Kidney epithelial cell (primary cell): ENCODE data around the gene SEPTIN5. TPM values are rescaled to one million over a fixed set of nuclear protein-coding genes. Genes with fewer than 3 reads are reported as not detected.

Experiments
- DNase-seq: peaks from one replicate; pipeline ENCODE4 v3.0.0-alpha.2; 2010; ENCODE audit warnings: low read depth
- H3K27me3 ChIP-seq: 2 replicates; pipeline ENCODE4 v1.6.0; 2011; ENCODE audit warnings: low read length; ENCODE audit not compliant: control insufficient read depth, insufficient read depth
- H3K36me3 ChIP-seq: 2 replicates; pipeline ENCODE4 v1.5.1; 2011; ENCODE audit warnings: low read length; ENCODE audit not compliant: control insufficient read depth, insufficient read depth
- H3K4me3 ChIP-seq: 2 replicates; pipeline ENCODE4 v1.5.1; 2011; ENCODE audit warnings: low read depth, mild to moderate bottlenecking, control low read depth, low read length
- total RNA-seq: library from RNA; depleted of rRNA; stranded (reverse); fragments of >200 nt; gene quantifications from 2 replicates; pipeline ENCODE4 v1.2.3, GENCODE V29; 2015
- TF ChIP-seq, protein P1 (sequence below): IDR thresholded peaks from 2 replicates; pipeline ENCODE4 v1.5.1; 2011; ENCODE audit warnings: mild to moderate bottlenecking, moderate library complexity, low read length, control low read depth, inconsistent platforms; ENCODE audit not compliant: insufficient read depth, poor library complexity, severe bottlenecking

SEPTIN5 gene
- total RNA-seq, 1 donor from 2014 or later: 10.1 TPM

- TF ChIP-seq, protein P1, sequence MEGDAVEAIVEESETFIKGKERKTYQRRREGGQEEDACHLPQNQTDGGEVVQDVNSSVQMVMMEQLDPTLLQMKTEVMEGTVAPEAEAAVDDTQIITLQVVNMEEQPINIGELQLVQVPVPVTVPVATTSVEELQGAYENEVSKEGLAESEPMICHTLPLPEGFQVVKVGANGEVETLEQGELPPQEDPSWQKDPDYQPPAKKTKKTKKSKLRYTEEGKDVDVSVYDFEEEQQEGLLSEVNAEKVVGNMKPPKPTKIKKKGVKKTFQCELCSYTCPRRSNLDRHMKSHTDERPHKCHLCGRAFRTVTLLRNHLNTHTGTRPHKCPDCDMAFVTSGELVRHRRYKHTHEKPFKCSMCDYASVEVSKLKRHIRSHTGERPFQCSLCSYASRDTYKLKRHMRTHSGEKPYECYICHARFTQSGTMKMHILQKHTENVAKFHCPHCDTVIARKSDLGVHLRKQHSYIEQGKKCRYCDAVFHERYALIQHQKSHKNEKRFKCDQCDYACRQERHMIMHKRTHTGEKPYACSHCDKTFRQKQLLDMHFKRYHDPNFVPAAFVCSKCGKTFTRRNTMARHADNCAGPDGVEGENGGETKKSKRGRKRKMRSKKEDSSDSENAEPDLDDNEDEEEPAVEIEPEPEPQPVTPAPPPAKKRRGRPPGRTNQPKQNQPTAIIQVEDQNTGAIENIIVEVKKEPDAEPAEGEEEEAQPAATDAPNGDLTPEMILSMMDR: no peak
- no peak overlapping the region for H3K4me3 ChIP-seq
- no peak for DNase-seq
- H3K27me3 ChIP-seq: peaks cover 26% of the 10 kb centered on the region
- H3K36me3 ChIP-seq: no peaks in the 10 kb centered on the region
Measured at GRCh38 chr22:19707347-19708290, 6.7 kb upstream of the SEPTIN5 start.

DNA sequence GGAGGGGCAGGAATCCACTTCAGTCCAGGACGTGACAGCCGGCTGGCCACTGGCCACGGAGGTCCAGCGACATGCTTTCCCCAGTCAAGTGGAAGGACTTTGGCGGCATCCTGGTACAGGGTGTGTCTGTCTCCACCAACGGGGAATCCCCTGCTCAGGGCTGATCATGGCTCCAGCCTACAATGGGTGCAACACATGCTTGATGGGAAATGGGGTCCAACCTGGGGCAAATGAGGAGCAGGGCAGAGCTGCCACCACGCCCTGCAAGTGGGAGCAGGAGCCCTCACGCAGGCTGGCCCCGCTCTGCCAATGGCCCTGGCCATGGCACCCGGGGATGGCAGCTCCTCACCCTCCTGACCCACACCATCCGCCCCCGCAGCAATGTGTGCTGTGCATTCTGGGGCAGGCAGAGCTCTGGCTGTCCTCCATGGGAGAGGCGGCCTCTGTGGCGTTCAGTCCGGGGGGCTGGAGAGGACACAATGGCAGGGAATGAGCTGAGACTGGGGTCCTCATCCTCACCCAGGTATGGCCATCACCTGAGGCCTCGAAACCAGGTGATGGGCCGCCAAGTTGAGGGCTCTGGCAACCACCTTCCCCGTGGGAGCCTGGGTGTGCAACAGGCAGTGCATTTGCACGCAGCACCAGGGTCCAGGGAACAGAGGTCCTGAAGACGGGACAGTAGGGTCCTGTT is 5.8 kb upstream of the SEPTIN5 start:
- H3K36me3 ChIP-seq: no peaks in the 10 kb centered on the region
- H3K4me3 ChIP-seq: no peak overlapping the region
- DNase-seq: no peak
- TF ChIP-seq, protein P1: no peak
- H3K27me3 ChIP-seq: peaks cover 31% of the 10 kb centered on the region

DNA sequence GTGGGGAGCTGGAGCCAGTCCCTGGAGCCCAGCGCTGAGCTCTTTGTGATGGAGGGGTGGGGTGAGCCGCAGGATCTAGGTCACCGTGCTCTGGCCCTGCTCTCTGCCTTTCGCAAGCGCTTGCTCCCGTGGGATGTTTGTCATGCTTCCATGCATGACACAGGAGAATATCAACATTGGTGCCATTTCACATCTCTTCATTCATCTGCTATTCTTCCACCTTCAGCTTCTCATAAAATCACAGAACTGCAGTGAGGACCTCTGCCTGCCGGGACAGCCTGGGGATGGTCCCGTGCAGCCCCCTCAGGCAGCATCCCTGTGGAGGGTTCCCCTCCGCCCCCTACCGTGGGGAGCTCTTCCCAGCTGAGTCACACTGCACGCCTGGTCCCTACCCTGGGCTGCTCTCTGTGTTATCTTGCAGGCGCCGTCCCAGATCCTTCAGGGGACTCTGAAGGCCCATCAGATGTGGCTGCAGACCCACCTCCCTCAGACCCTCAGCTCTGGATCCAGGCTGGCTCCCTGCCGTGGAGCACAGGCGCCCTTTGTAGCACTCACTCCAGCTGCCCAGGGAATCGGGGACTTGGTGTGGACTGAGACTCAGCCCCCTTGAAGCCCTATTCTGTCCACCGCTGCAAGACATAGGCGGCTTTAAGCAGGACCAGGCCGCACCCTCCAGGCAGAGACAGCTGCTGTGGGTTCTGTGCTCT is 5.1 kb upstream of the SEPTIN5 start:
- Histone ChIP-seq H3K4me3 (no peak overlapping the region), H3K36me3 (no peaks in the 10 kb centered on the region), H3K27me3 (peaks cover 36% of the 10 kb centered on the region)
- TF ChIP-seq, protein P1: no peak
- no peak for DNase-seq

- H3K27me3 ChIP-seq: peaks cover 39% of the 10 kb centered on the region
- H3K36me3 ChIP-seq: no peaks in the 10 kb centered on the region
- no peak for DNase-seq
- TF ChIP-seq, protein P1: no peak
- no peak overlapping the region for H3K4me3 ChIP-seq
Measured at GRCh38 chr22:19710020-19710768, 4.1 kb upstream of the SEPTIN5 start.

DNA sequence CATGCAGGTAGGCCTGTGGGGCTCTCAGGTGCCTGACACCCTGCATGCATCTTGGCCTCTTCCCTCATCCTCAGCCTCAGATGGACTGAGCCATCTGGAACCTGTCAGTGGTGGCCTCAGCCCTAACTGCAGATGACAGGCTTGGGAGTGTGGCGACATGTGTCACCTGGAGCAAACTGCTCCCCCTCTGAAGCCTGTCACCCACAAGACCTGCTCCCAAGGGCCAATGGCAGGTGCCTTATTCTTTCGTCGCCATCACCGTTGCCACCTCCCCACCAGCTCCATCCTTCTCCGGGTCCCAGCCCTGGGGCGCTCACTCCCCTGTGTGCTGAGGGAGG is 3.6 kb upstream of the SEPTIN5 start:
- no peak for DNase-seq
- peaks cover 39% of the 10 kb centered on the region for H3K27me3 ChIP-seq
- TF ChIP-seq, protein P1: no peak

More for the DNA sequence above, 3.6 kb upstream of the SEPTIN5 start:
- Histone ChIP-seq H3K4me3 (no peak overlapping the region), H3K36me3 (no peaks in the 10 kb centered on the region)
